Psoas muscle (tissue), 8 donors: ENCODE results near the gene DNAH10. TPM values are rescaled to one million over a fixed set of nuclear protein-coding genes. Genes with fewer than 3 reads are reported as not detected.

ENCODE experiments used
- ATAC-seq, 4 donors: fragments of 200-7000 bp; cut with Tn5 transposase; one replicate each; pipeline ENCODE4 v1.9.1; 2020; ENCODE audit warnings: moderate library complexity in 3 of 4, mild to moderate bottlenecking in 2 of 4
- DNase-seq, 2 donors: peaks; one replicate each; pipeline ENCODE4 v3.0.0-alpha.2; 2020
- H3K27ac ChIP-seq: fragments of 200-600 bp; one replicate; pipeline ENCODE4 v1.8.0; 2022
- H3K27me3 ChIP-seq, 3 donors: fragments of 200-600 bp in 1 of 3; one replicate each; pipeline versions ENCODE4 v1.6.1 to v1.8.0; 2013 to 2022; ENCODE audit warnings: low read length in 2 of 3, mild to moderate bottlenecking in 2 of 3, moderate library complexity in 1 of 3; ENCODE audit not compliant: insufficient read depth in 3 of 3
- H3K36me3 ChIP-seq, 2 donors: fragments of 200-600 bp in 1 of 2; one replicate each; pipeline versions ENCODE4 v1.6.1 to v1.8.0; 2013 to 2022; ENCODE audit warnings: low read depth in 1 of 2, mild to moderate bottlenecking in 1 of 2, moderate library complexity in 1 of 2; ENCODE audit not compliant: insufficient read depth in 1 of 2
- H3K4me1 ChIP-seq: fragments of 200-600 bp; one replicate; pipeline ENCODE4 v1.8.0; 2022
- H3K4me3 ChIP-seq: fragments of 200-600 bp; one replicate; pipeline ENCODE4 v1.8.0; 2022; ENCODE audit warnings: mild to moderate bottlenecking
- H3K9me3 ChIP-seq: fragments of 200-600 bp; one replicate; pipeline ENCODE4 v1.8.0; 2022
- CTCF ChIP-seq: fragments of 200-600 bp; IDR thresholded peaks from one replicate; pipeline ENCODE4 v1.8.0; 2022; ENCODE audit warnings: antibody characterized with exemption
- WGBS, 3 donors: extraction: QIAGEN DNeasy Blood & Tissue Kit; methylation state at CpG; one replicate each; pipeline versions ENCODE4 v1.1.6 to v1.1.7; 2013; 5-methylcytosine and 5-hydroxymethylcytosine counted together
- intact Hi-C, 2 donors: fragments of 100-400 bp; cut with DNase I; formaldehyde crosslinking; loops; one replicate each; pipeline versions ENCODE4 v1.11.0 to v1.14.2; 2022
- polyA plus RNA-seq, 3 donors: library from polyadenylated mRNA; stranded (reverse); fragments of 200-250 nt; gene quantifications; one replicate each; pipeline ENCODE4 v1.2.3, GENCODE V29; 2013
- total RNA-seq, 4 donors: library from RNA; stranded (reverse); fragmentation: NEBNext Ultra II Directional in 2 of 4; extraction: Animal tissue kit (Norgen Biotek cat#: 25700) in 2 of 4; gene quantifications; one replicate each; pipeline versions ENCODE4 v1.2.1 to v1.2.4, GENCODE V29; 2021 to 2023
- donor health status: healthy with polysubstance abuse.
- donor health status: DM: no; HTN: no; CAD: no; lungs with moderate emphysema.
- donor health status: Bipolar disorder and iron deficiency.
- donor health status: healthy.
- donor health status: DM: yes; HTN: yes; CAD: no.
- donor health status: DM: no; HTN: no; CAD: no.
- donor health status: DM: no; HTN: no; CAD: no.
- donor health status: DM: yes; HTN: yes; CAD: no.

Gene DNAH10
- total and polyA plus RNA-seq, 7 donors: 0.01 to 0.84 (median 0.24) TPM; not detected in 1

- 63 to 69% (median 65%) methylated on average over 1 of the region's 1 CpG for WGBS, 3 donors
- no peak overlapping the region for H3K27ac ChIP-seq
These were observed 94.6 kb downstream of the DNAH10 start for GRCh38 chr12:123856681-123857080.

GRCh38 chr12:123858176-123858575 is 96.1 kb downstream of the DNAH10 start:
- no peak overlapping the region for H3K4me3 ChIP-seq
- peaks cover 0 to 6% (median 3%) of the 10 kb centered on the region in 3 donors for H3K27me3 ChIP-seq
- WGBS, 3 donors: 72 to 77% (median 73%) methylated on average over 9 of the region's 9 CpGs
- no peaks in the 10 kb centered on the region for H3K36me3 ChIP-seq
- no peaks in the 10 kb centered on the region for H3K9me3 ChIP-seq
- intact Hi-C loops: no loop called here
- no peaks in the 10 kb centered on the region for H3K4me1 ChIP-seq
- TF ChIP-seq CTCF: no peak
- ATAC-seq (no peak), DNase-seq (no peak)
- no peak overlapping the region for H3K27ac ChIP-seq

More at GRCh38 chr12:123856681-123857080, 94.6 kb downstream of the DNAH10 start:
- no peak for DNase-seq
- intact Hi-C loops: no loop called here
- no peaks in the 10 kb centered on the region for H3K4me1 ChIP-seq
- no peaks in the 10 kb centered on the region for H3K36me3 ChIP-seq
- H3K4me3 ChIP-seq: no peak overlapping the region
- no peak for TF ChIP-seq CTCF
- H3K9me3 ChIP-seq: no peaks in the 10 kb centered on the region
- peaks cover 0 to 6% (median 3%) of the 10 kb centered on the region in 3 donors for H3K27me3 ChIP-seq
- no peak for ATAC-seq

GRCh38 chr12:123859035-123859434 is 96.9 kb downstream of the DNAH10 start:
- 66 to 69% (median 66%) methylated on average over 13 of the region's 13 CpGs for WGBS, 3 donors

GRCh38 chr12:123860377-123860776 is 98.3 kb downstream of the DNAH10 start:
- no peaks in the 10 kb centered on the region for H3K9me3 ChIP-seq
- no peaks in the 10 kb centered on the region for H3K36me3 ChIP-seq
- intact Hi-C loops: no loop called here
- peaks cover 0 to 3% (median 3%) of the 10 kb centered on the region in 3 donors for H3K27me3 ChIP-seq
- no peak for ATAC-seq
- no peak overlapping the region for H3K4me3 ChIP-seq
- H3K27ac ChIP-seq: no peak overlapping the region
- DNase-seq: no peak
- H3K4me1 ChIP-seq: no peaks in the 10 kb centered on the region
- TF ChIP-seq CTCF: no peak
- WGBS, 3 donors: 34 to 44% (median 37%) methylated on average over 3 of the region's 3 CpGs

More at GRCh38 chr12:123859035-123859434, 96.9 kb downstream of the DNAH10 start:
- H3K27ac ChIP-seq: no peak overlapping the region
- no peaks in the 10 kb centered on the region for H3K9me3 ChIP-seq
- peaks cover 0 to 3% (median 3%) of the 10 kb centered on the region in 3 donors for H3K27me3 ChIP-seq
- no peak overlapping the region for H3K4me3 ChIP-seq
- no peak for TF ChIP-seq CTCF
- no peaks in the 10 kb centered on the region for H3K4me1 ChIP-seq
- intact Hi-C loops: no loop called here
- ATAC-seq (no peak), DNase-seq (no peak)
- H3K36me3 ChIP-seq: no peaks in the 10 kb centered on the region

GRCh38 chr12:123861392-123861791 is 99.3 kb downstream of the DNAH10 start:
- Histone ChIP-seq H3K36me3 (no peaks in the 10 kb centered on the region), H3K9me3 (no peaks in the 10 kb centered on the region), H3K4me3 (no peak overlapping the region), H3K4me1 (no peaks in the 10 kb centered on the region), H3K27ac (no peak overlapping the region), H3K27me3 (peaks cover 0 to 3% (median under 1%) of the 10 kb centered on the region in 3 donors)
- ATAC-seq: no peak
- TF ChIP-seq CTCF: no peak
- intact Hi-C loops: no loop called here
- 69 to 77% (median 74%) methylated on average over 4 of the region's 4 CpGs for WGBS, 3 donors
- DNase-seq: no peak
